Activated gamma-delta T cell treated with Interleukin-2 at 50 U/mL for 16 hours (primary cell): ENCODE measurements around the gene TTC4.

Experiments used
- DNase-seq: peaks from one replicate; pipeline ENCODE4 v3.0.0-alpha.2; 2020

TTC4 gene

GRCh38 chr1:54715493-54716298, at the start of gene TTC4:
TTC4 (plus strand) TSS chr1:54715861; CDS start chr1:54715909, 48 bp downstream.
- DNase-seq = peak; percentile 76

- DNase-seq = no peak
These were observed 49.3 kb upstream of the TTC4 start for GRCh38 chr1:54666333-54666732.

GRCh38 chr1:54667797-54668196, 47.9 kb upstream of the TTC4 start:
- no peak for DNase-seq

GRCh38 chr1:54668567-54668966, 47.1 kb upstream of the TTC4 start:
- DNase-seq = no peak

GRCh38 chr1:54671985-54672608, 43.6 kb upstream of the TTC4 start:
- DNase-seq = peak; percentile 59

GRCh38 chr1:54678776-54679643, 36.7 kb upstream of the TTC4 start:
- no peak for DNase-seq

- no peak for DNase-seq
These were observed 36.0 kb upstream of the TTC4 start for GRCh38 chr1:54679706-54680105.

- DNase-seq = no peak
These were observed 35.3 kb upstream of the TTC4 start for GRCh38 chr1:54680387-54680786.

GRCh38 chr1:54681358-54681757, 34.3 kb upstream of the TTC4 start:
- DNase-seq = no peak

- no peak for DNase-seq
These were observed 32.2 kb upstream of the TTC4 start for GRCh38 chr1:54683453-54683852.

GRCh38 chr1:54685335-54685905, 30.2 kb upstream of the TTC4 start:
- no peak for DNase-seq

GRCh38 chr1:54686155-54686554, 29.5 kb upstream of the TTC4 start:
- no peak for DNase-seq

- no peak for DNase-seq
These were observed 20.9 kb upstream of the TTC4 start for GRCh38 chr1:54694771-54695170.

- no peak for DNase-seq
These were observed 20.4 kb upstream of the TTC4 start for GRCh38 chr1:54695221-54695620.

- no peak for DNase-seq
These were observed 19.9 kb upstream of the TTC4 start for GRCh38 chr1:54695764-54696163.

GRCh38 chr1:54696262-54696661, 19.4 kb upstream of the TTC4 start:
- DNase-seq = no peak

GRCh38 chr1:54697896-54698295, 17.8 kb upstream of the TTC4 start:
- DNase-seq = no peak

GRCh38 chr1:54698346-54698745, 17.3 kb upstream of the TTC4 start:
- no peak for DNase-seq

- no peak for DNase-seq
These were observed 15.6 kb upstream of the TTC4 start for GRCh38 chr1:54699936-54700525.

- no peak for DNase-seq
These were observed 14.6 kb upstream of the TTC4 start for GRCh38 chr1:54701066-54701465.

- no peak for DNase-seq
These were observed 13.7 kb upstream of the TTC4 start for GRCh38 chr1:54701996-54702395.

- DNase-seq = no peak
These were observed 12.2 kb upstream of the TTC4 start for GRCh38 chr1:54703471-54703870.

GRCh38 chr1:54705153-54705552, 10.5 kb upstream of the TTC4 start:
- no peak for DNase-seq
